ENCODE data around the gene S100A12. TPM values are rescaled to one million over a fixed set of nuclear protein-coding genes. Genes with fewer than 3 reads are reported as not detected.

Gene S100A12
- total RNA-seq, 1 experiment from 2014 or later: not detected

- DNase-seq: no peak
- Histone ChIP-seq H3K79me1 (ENCODE audit: insufficient read depth, low read depth, low read length, poor library complexity, severe bottlenecking) (no peaks in the 10 kb centered on the region), H2BK20ac (ENCODE audit: low read depth, low read length, poor library complexity, severe bottlenecking) (no peak overlapping the region), H3K27ac (ENCODE audit: insufficient read length, low read depth, low read length) (no peak overlapping the region), H3K9ac (ENCODE audit: extremely low read depth, insufficient read length, low read length) (no peak overlapping the region), H2AK5ac (ENCODE audit: insufficient read length, low read length) (no peak overlapping the region), H3K4me1 (ENCODE audit: insufficient read depth, low read length) (no peaks in the 10 kb centered on the region), H3K23me2 (ENCODE audit: insufficient read length, low read depth, low read length, poor library complexity, severe bottlenecking) (no peaks in the 10 kb centered on the region), H3K18ac (ENCODE audit: insufficient read length, low read depth, low read length) (no peak overlapping the region), H3K56ac (ENCODE audit: insufficient read length, low read depth, low read length) (no peak overlapping the region), H3K27me3 (ENCODE audit: insufficient read depth, low read length) (no peaks in the 10 kb centered on the region), H2BK120ac (ENCODE audit: low read depth, low read length, poor library complexity, severe bottlenecking) (no peak overlapping the region), H2BK12ac (ENCODE audit: insufficient read length, low read depth, low read length) (no peak overlapping the region), H3K4ac (ENCODE audit: low read depth, low read length) (no peak overlapping the region), H3K23ac (ENCODE audit: insufficient read length, low read depth, low read length) (no peak overlapping the region), H3K9me3 (ENCODE audit: control insufficient read depth, low read depth, low read length) (no peaks in the 10 kb centered on the region), H2AFZ (ENCODE audit: low read length) (no peak overlapping the region), H4K5ac (ENCODE audit: insufficient read length, low read depth, low read length) (no peak overlapping the region), H4K8ac (replicated peaks; ENCODE audit: insufficient read length, low read depth, low read length) (no peak overlapping the region), H3T11ph (ENCODE audit: low read length) (no peak overlapping the region), H3K14ac (ENCODE audit: insufficient read depth, low read length) (no peak overlapping the region), H2BK15ac (ENCODE audit: low read depth, low read length) (no peak overlapping the region), H2BK5ac (ENCODE audit: insufficient read length, low read length) (no peak overlapping the region), H4K20me1 (ENCODE audit: control insufficient read depth, insufficient read depth, insufficient read length) (no peaks in the 10 kb centered on the region), H4K91ac (ENCODE audit: insufficient read length, low read depth, low read length) (no peak overlapping the region), H3K79me2 (ENCODE audit: insufficient read depth, low read length) (no peaks in the 10 kb centered on the region), H3K4me2 (ENCODE audit: insufficient read depth, insufficient read length, low read length) (no peak overlapping the region)
- no peak overlapping the region for H3K4me3 Mint-ChIP-seq
- no peaks in the 10 kb centered on the region for H3K4me1 Mint-ChIP-seq
- H3K27ac Mint-ChIP-seq: no peak overlapping the region
- H3K27me3 Mint-ChIP-seq (ENCODE audit: low read depth): peaks cover 2% of the 10 kb centered on the region
- no peaks in the 10 kb centered on the region for H3K36me3 Mint-ChIP-seq (ENCODE audit: insufficient read depth in 1 of 3, low read depth in 3 of 3)
- no CpG with 5 or more reads among the region's 3 CpGs for WGBS (ENCODE audit: extremely low coverage, insufficient read length, low lambda C conversion rate)
- peaks cover 0 to 6% of the 10 kb centered on the region in 2 experiments; a peak in 1 of 5 replicates for H3K9me3 Mint-ChIP-seq
- TF ChIP-seq CTCF (conservative IDR thresholded peaks at IDR 0.05): no peak
Observed at GRCh38 chr1:153363641-153364040, 11.8 kb downstream of the S100A12 start.

Measured in H9 (cell line).